Heart left ventricle (tissue), 13 donors: ENCODE data around the gene MEX3B.

Experiments
- POLR2A ChIP-seq, 2 donors: fragments of 450-650 bp; IDR thresholded peaks; one replicate each; pipeline ENCODE4 v1.6.1; 2017; ENCODE audit warnings: antibody characterized with exemption in 2 of 2, mild to moderate bottlenecking in 2 of 2, moderate library complexity in 2 of 2
- TF ChIP-seq, protein P1 (sequence below), 12 donors: fragments of 200-600 bp; sonication (generic) in 4 of 12; IDR thresholded peaks; one replicate each; pipeline versions ENCODE4 v1.5.0 to v1.8.0; 2018 to 2022; ENCODE audit warnings: antibody characterized with exemption in 12 of 12, mild to moderate bottlenecking in 5 of 12
- donor health status: ischemic (EF 13 %, LVEDD 7.1; RV severe dilation, severe dysfunction).
- donor health status: DM: no; HTN: yes; CAD: no.
- donor health status: DM: no; HTN: no; CAD: no.
- donor health status: ischemic (EF 25% LVEDD 6.9; RV normal size, moderate dysfunction).
- donor health status: ischemic (EF 25% LVEDD 5.7; RV mildly dilated, moderate dysfunction).
- donor health status: ischemic (EF 35%, LVEDD 5.7; RV mildly dilated, moderate dysfunction).
- donor health status: nonischemic (EF 11% LVEDD 7.7; RV severe dilation, severe dysfunction).
- donor health status: DM: yes; HTN: yes; CAD: no.
- donor health status: PGD.
- donor health status: ischemic (EF 29% LVEDD 5.4; RV normal size, mild dysfunction).
- donor health status: nonischemic (EF 23%, LVEDD 6.1; RV moderate dilation, normal function).

DNA sequence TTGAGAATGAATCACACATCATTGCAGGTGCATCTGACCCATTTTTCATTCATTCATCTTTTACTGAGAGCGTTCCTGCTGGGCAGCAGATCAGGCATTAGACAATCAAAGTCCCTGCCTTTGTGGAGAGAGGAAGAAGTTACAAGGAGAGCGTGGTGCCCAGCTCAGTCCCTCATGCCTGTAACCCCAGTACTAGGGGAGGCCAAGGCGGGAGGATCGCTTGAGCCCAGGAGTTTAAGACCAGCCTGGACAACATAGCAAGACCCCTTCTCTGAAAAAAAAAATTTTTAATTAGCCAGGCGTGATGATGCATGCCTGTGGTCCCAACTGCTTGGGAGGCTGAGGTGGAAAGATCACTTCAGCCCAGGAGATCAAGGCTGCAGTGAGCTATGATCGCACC lies 35.0 kb upstream of the MEX3B start:
- TF ChIP-seq POLR2A (IDR thresholded peaks at IDR 0.05), result no peak
- TF ChIP-seq, protein P1, sequence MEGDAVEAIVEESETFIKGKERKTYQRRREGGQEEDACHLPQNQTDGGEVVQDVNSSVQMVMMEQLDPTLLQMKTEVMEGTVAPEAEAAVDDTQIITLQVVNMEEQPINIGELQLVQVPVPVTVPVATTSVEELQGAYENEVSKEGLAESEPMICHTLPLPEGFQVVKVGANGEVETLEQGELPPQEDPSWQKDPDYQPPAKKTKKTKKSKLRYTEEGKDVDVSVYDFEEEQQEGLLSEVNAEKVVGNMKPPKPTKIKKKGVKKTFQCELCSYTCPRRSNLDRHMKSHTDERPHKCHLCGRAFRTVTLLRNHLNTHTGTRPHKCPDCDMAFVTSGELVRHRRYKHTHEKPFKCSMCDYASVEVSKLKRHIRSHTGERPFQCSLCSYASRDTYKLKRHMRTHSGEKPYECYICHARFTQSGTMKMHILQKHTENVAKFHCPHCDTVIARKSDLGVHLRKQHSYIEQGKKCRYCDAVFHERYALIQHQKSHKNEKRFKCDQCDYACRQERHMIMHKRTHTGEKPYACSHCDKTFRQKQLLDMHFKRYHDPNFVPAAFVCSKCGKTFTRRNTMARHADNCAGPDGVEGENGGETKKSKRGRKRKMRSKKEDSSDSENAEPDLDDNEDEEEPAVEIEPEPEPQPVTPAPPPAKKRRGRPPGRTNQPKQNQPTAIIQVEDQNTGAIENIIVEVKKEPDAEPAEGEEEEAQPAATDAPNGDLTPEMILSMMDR (IDR thresholded peaks at IDR 0.05), result no peak
